Esophagus muscularis mucosa (tissue), 4 donors: ENCODE results near the gene SLC16A14.

Experiments
- CTCF ChIP-seq, 3 experiments: fragments of 200-600 bp in 2 of 3; fragments of 450-650 bp in 1 of 3; sonication (generic) in 2 of 3; IDR thresholded peaks; one replicate each; pipeline ENCODE4 v1.5.1; 2017 to 2019; ENCODE audit warnings: antibody characterized with exemption in 3 of 3, mild to moderate bottlenecking in 2 of 3, moderate library complexity in 1 of 3
- EP300 ChIP-seq: sonication (generic); formaldehyde crosslinking; IDR thresholded peaks from one replicate; pipeline ENCODE4 v1.6.1; 2017; ENCODE audit warnings: antibody characterized with exemption
- POLR2A ChIP-seq: fragments of 450-650 bp; IDR thresholded peaks from one replicate; pipeline ENCODE4 v1.6.1; 2017; ENCODE audit warnings: antibody characterized with exemption, moderate library complexity, mild to moderate bottlenecking, low read depth
- POLR2AphosphoS5 ChIP-seq, 2 donors: sonication (generic); formaldehyde crosslinking; IDR thresholded peaks; one replicate each; pipeline ENCODE4 v1.6.1; 2017; ENCODE audit warnings: antibody characterized with exemption in 2 of 2

GRCh38 chr2:230060672-230061293, 7.9 kb downstream of the SLC16A14 start:
- TF ChIP-seq CTCF (IDR thresholded peaks at IDR 0.05) (no peak), POLR2AphosphoS5 (IDR thresholded peaks at IDR 0.05) (no peak), EP300 (no peak), POLR2A (no peak)
